ENCODE results near the gene KMT2D.

KMT2D gene

GRCh38 chr12:49019443-49020324 lies 40.9 kb downstream of the KMT2D start:
- no peak for DNase-seq (ENCODE audit: low read depth in 1 of 2, low spot score in 1 of 2)

GRCh38 chr12:49019120-49019430 lies 41.5 kb downstream of the KMT2D start:
- no peak for DNase-seq (ENCODE audit: low read depth in 1 of 2, low spot score in 1 of 2)

- DNase-seq (ENCODE audit: low read depth in 1 of 2, low spot score in 1 of 2): peak; percentile 92 to 94
These were observed 42.1 kb downstream of the KMT2D start, which contains the start of gene PRKAG1 for GRCh38 chr12:49018261-49019119. PRKAG1 (minus strand) TSS chr12:49018776; CDS start chr12:49018740, 36 bp downstream.

- no peak for DNase-seq (ENCODE audit: low read depth in 1 of 2, low spot score in 1 of 2)
These were observed 42.7 kb downstream of the KMT2D start for GRCh38 chr12:49017891-49018260.

- no peak for DNase-seq (ENCODE audit: low read depth in 1 of 2, low spot score in 1 of 2)
These were observed 45.4 kb downstream of the KMT2D start for GRCh38 chr12:49015196-49015595.

GRCh38 chr12:49014547-49014946 lies 46.0 kb downstream of the KMT2D start:
- DNase-seq (ENCODE audit: low read depth in 1 of 2, low spot score in 1 of 2): no peak

- DNase-seq (ENCODE audit: low read depth in 1 of 2, low spot score in 1 of 2): no peak
These were observed 47.2 kb downstream of the KMT2D start for GRCh38 chr12:49013428-49013827.

- no peak for DNase-seq (ENCODE audit: low read depth in 1 of 2, low spot score in 1 of 2)
These were observed 47.9 kb downstream of the KMT2D start for GRCh38 chr12:49012739-49013138.

All from activated T-helper 1 cell treated with anti-CD3 and anti-CD28 coated beads, Interleukin-2, amount 50 U/mL, for 16 hours (primary cell).